Tibial nerve (tissue), 4 donors: Measurements from ENCODE around the gene CD1D.

Experiments used
- CTCF ChIP-seq, 5 experiments: fragments of 200-600 bp in 3 of 5; fragments of 450-650 bp in 2 of 5; sonication (generic) in 3 of 5; IDR thresholded peaks; one replicate each; pipeline ENCODE4 v1.5.1; 2016 to 2019; ENCODE audit warnings: antibody characterized with exemption in 5 of 5, mild to moderate bottlenecking in 3 of 5, moderate library complexity in 2 of 5
- EP300 ChIP-seq, 2 donors: sonication (generic); formaldehyde crosslinking; IDR thresholded peaks; one replicate each; pipeline ENCODE4 v1.6.1; 2017; ENCODE audit warnings: antibody characterized with exemption in 2 of 2, mild to moderate bottlenecking in 1 of 2

GRCh38 chr1:158186180-158186579, 5.5 kb downstream of the CD1D start:
- TF ChIP-seq CTCF (IDR thresholded peaks at IDR 0.05) (no peak), EP300 (IDR thresholded peaks at IDR 0.05) (no peak)
